ENCODE results near the gene BTBD7. TPM values are rescaled to one million over a fixed set of nuclear protein-coding genes. Genes with fewer than 3 reads are reported as not detected.
"Not testable (repeated sequence)": the region's sequence is repeated elsewhere in the genome, so short reads cannot be mapped to it uniquely, and the experiment has no call there.

Gene BTBD7
- total RNA-seq, 1 donor from 2014 or later = 43.5 TPM

DNA sequence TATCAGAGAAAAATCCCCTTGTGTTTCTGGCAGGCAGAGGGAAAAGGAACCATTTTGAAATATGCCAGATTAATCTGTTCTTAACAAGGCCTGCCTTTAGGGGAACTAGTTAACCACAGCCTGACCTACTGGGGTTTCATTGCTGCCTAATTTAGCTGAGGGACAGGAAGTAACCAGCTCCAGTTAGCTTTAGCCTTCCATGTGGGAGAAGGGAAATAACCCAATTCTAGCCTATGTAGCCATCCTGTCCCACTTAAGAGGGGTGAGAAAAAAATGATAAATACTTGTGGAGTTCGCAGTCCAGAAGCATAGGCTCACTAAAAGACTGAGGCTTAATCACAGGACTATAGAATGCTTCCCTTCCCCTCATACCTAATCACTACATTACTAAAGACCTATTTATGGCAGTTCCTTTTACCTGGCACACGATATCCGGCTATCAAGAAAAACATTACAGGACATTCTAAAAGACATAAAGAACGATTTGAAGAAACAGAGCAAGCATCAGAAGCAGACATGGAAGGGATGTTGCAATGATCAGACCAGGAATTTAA lies 37.0 kb upstream of the BTBD7 start:
- Mint-ChIP-seq H3K36me3 (ENCODE audit: low read depth) (no peaks in the 10 kb centered on the region), H3K4me1 (ENCODE audit: low read depth) (no peaks in the 10 kb centered on the region), H3K4me3 (ENCODE audit: unreplicated experiment) (no peak overlapping the region), H3K9me3 (ENCODE audit: low read depth) (peaks cover 13% of the 10 kb centered on the region), H3K27ac (ENCODE audit: unreplicated experiment) (no peak overlapping the region), H3K27me3 (ENCODE audit: low read depth) (peaks cover 10% of the 10 kb centered on the region)
- DNase-seq (ENCODE audit: low spot score) = no peak
- TF ChIP-seq, protein P1, sequence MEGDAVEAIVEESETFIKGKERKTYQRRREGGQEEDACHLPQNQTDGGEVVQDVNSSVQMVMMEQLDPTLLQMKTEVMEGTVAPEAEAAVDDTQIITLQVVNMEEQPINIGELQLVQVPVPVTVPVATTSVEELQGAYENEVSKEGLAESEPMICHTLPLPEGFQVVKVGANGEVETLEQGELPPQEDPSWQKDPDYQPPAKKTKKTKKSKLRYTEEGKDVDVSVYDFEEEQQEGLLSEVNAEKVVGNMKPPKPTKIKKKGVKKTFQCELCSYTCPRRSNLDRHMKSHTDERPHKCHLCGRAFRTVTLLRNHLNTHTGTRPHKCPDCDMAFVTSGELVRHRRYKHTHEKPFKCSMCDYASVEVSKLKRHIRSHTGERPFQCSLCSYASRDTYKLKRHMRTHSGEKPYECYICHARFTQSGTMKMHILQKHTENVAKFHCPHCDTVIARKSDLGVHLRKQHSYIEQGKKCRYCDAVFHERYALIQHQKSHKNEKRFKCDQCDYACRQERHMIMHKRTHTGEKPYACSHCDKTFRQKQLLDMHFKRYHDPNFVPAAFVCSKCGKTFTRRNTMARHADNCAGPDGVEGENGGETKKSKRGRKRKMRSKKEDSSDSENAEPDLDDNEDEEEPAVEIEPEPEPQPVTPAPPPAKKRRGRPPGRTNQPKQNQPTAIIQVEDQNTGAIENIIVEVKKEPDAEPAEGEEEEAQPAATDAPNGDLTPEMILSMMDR (IDR thresholded peaks at IDR 0.05) = no peak

DNA sequence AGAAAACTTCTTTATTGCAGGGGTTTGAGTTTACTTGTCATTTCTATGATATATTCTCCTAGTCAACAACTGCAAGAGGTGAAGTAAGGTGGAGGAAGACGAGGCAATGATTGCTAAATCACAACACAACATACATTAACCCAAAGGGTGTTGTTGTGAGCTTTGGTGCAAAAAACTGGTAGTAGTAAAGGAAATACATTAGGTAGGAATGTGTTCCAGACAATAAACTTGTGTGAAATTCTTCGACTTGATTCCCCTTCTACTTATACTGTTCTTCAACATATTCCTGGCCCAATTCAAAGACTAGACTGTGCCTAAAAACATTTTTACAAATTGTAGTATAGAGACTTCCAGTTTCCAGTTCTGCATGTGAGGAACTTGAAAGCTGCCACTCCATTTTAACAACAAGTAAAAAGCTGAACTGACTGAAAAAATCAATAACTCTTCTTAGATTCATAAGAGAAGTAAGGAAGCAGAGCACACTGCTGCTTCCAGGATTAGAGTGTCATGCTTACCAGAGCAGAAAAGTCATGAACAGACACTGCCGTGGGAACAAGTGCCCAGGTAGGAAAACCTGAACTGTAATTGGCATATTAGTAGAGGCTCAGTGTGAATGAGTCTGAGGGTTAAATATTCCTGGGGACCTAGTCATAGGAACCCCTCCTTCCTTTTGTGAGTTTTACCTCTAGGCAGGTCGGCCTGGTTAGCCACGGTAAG lies 36.3 kb upstream of the BTBD7 start:
- H3K4me1 Mint-ChIP-seq (ENCODE audit: low read depth) = no peaks in the 10 kb centered on the region
- H3K27me3 Mint-ChIP-seq (ENCODE audit: low read depth) = peaks cover 10% of the 10 kb centered on the region
- DNase-seq (ENCODE audit: low spot score) = no peak
- no peak overlapping the region for H3K27ac Mint-ChIP-seq (ENCODE audit: unreplicated experiment)
- no peaks in the 10 kb centered on the region for H3K36me3 Mint-ChIP-seq (ENCODE audit: low read depth)
- H3K4me3 Mint-ChIP-seq (ENCODE audit: unreplicated experiment) = no peak overlapping the region
- H3K9me3 Mint-ChIP-seq (ENCODE audit: low read depth) = peaks cover 13% of the 10 kb centered on the region
- TF ChIP-seq, protein P1 (IDR thresholded peaks at IDR 0.05) = no peak

DNA sequence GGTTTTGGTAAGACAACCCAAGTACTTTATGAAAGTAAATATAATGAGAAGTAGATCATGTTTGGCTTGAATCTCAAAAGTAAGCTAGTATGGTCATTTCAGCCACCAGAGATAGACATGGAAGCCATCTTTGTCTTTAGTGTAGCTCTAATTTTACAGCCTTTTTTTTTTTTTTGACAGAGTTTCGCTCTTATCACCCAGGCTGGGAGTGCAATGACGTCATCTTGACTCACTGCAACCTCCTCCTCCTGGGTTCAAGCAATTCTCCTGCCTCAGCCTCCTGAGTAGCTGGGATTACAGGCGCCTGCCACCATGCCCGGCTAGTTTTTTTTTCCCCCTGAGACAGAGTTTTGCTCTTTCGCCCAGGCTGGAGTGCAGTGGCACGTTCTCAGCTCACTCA lies 22.0 kb upstream of the BTBD7 start:
- H3K4me3 Mint-ChIP-seq (ENCODE audit: unreplicated experiment); H3K36me3 Mint-ChIP-seq (ENCODE audit: low read depth); H3K4me1 Mint-ChIP-seq (ENCODE audit: low read depth); H3K27ac Mint-ChIP-seq (ENCODE audit: unreplicated experiment); DNase-seq (ENCODE audit: low spot score); H3K27me3 Mint-ChIP-seq (ENCODE audit: low read depth); H3K9me3 Mint-ChIP-seq (ENCODE audit: low read depth): not testable (repeated sequence)

DNA sequence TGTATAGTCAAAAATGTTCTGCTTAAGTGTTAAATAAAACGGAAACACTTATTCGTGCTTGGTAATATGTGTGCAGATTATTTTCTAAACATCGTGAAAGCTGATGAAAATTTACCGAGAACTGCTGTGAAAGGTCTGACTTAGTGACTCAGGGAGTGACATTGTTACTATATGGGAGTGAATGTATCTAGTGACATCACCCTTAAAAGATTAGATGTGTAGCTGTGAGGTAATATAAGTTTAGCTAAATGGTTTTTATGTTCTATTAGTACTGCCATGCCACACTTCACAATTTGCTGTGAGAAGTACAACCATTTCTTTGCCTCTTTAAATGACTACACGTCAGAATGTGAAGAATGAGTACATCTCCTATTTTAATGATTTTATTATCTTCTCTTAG lies 15.5 kb upstream of the BTBD7 start:
- no peak for DNase-seq (ENCODE audit: low spot score)
- Mint-ChIP-seq H3K4me3 (ENCODE audit: unreplicated experiment) (no peak overlapping the region), H3K27ac (ENCODE audit: unreplicated experiment) (no peak overlapping the region), H3K4me1 (ENCODE audit: low read depth) (no peaks in the 10 kb centered on the region), H3K27me3 (ENCODE audit: low read depth) (peaks cover 6% of the 10 kb centered on the region), H3K9me3 (ENCODE audit: low read depth) (no peaks in the 10 kb centered on the region), H3K36me3 (ENCODE audit: low read depth) (peaks cover 1% of the 10 kb centered on the region)
- TF ChIP-seq, protein P1 (IDR thresholded peaks at IDR 0.05) = no peak

DNA sequence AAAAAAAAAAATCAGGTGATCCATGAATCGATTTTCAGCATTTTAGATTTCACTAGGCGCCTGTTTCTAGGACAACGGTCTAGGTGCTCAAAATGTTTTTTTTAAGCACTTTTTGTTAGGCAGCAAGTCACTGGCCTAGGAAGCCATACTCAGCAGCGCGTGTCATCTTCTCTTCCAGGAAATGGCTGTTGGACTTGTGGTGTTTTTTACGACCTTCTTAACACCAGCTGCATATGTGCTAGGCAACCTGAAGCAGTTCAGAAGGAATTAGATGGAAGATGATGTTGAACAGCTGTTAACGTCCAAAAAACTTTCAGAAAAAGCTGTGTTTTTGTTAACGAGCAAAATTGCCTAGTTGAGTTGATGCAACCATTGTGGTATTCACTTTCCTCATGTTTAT lies 15.0 kb upstream of the BTBD7 start:
- TF ChIP-seq, protein P1 (IDR thresholded peaks at IDR 0.05) = no peak
- Mint-ChIP-seq H3K27me3 (ENCODE audit: low read depth) (peaks cover 5% of the 10 kb centered on the region), H3K9me3 (ENCODE audit: low read depth) (no peaks in the 10 kb centered on the region), H3K4me3 (ENCODE audit: unreplicated experiment) (no peak overlapping the region), H3K36me3 (ENCODE audit: low read depth) (peaks cover 1% of the 10 kb centered on the region), H3K27ac (ENCODE audit: unreplicated experiment) (no peak overlapping the region), H3K4me1 (ENCODE audit: low read depth) (no peaks in the 10 kb centered on the region)
- DNase-seq (ENCODE audit: low spot score) = no peak

All from chondrocyte (in vitro differentiated cells).